Epithelial cell of esophagus (primary cell): Measurements from ENCODE around the gene GALNT7.

Experiments used
- DNase-seq: peaks from one replicate; pipeline ENCODE4 v3.0.0; 2010; ENCODE audit warnings: low read depth
- H3K4me3 ChIP-seq: 2 replicates; pipeline ENCODE4 v1.5.1; 2011; ENCODE audit warnings: mild to moderate bottlenecking, low read length, control low read depth
- TF ChIP-seq, protein P1 (sequence below): IDR thresholded peaks from 2 replicates; pipeline ENCODE4 v1.5.1; 2011; ENCODE audit warnings: low read depth, mild to moderate bottlenecking, low read length, control low read depth, inconsistent platforms; ENCODE audit not compliant: insufficient read depth; ENCODE audit errors: missing control alignments

The GALNT7 gene

DNA sequence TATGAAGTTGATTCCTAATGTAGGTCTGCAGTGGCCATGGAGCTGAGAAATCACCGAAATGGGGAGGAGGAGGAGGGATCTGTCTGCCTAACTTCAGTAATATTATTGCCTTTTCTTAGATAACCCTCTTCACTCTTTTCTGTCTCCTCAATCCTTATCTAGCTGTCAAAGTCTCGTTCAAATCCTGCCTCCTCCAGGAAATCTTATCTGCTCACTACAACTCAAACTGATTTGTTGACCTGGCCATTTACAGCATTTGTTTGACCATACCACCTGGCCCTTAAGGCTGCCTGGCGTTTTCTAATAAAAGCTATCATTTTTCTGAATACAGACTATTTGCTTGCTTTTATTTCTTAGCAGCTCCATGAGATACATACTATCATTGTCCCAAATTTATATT lies 33.8 kb downstream of the GALNT7 start:
- no peak for DNase-seq
- H3K4me3 ChIP-seq, result no peak overlapping the region

DNA sequence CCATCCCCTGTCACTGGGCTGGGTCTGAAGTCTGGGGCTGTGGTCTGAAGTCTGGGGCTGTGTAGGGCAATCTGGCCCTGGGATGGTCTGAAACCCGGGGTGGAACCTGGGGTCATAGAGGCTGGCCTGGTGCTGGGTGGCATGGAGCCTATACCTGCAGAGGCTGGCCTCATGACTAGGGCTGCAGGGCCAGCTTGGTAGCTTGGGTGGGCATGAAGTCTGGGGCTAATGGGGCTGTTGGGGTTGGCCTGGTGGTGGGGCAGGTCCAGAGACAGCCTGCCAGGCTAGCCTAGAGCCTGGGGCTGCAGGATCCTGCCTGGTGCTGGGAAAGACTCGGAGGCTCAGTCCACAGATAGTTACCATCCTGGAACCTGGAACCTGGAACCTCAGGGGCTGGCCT lies 37.0 kb downstream of the GALNT7 start:
- TF ChIP-seq, protein P1, sequence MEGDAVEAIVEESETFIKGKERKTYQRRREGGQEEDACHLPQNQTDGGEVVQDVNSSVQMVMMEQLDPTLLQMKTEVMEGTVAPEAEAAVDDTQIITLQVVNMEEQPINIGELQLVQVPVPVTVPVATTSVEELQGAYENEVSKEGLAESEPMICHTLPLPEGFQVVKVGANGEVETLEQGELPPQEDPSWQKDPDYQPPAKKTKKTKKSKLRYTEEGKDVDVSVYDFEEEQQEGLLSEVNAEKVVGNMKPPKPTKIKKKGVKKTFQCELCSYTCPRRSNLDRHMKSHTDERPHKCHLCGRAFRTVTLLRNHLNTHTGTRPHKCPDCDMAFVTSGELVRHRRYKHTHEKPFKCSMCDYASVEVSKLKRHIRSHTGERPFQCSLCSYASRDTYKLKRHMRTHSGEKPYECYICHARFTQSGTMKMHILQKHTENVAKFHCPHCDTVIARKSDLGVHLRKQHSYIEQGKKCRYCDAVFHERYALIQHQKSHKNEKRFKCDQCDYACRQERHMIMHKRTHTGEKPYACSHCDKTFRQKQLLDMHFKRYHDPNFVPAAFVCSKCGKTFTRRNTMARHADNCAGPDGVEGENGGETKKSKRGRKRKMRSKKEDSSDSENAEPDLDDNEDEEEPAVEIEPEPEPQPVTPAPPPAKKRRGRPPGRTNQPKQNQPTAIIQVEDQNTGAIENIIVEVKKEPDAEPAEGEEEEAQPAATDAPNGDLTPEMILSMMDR, result no peak
- no peak for DNase-seq
- no peak overlapping the region for H3K4me3 ChIP-seq

More for the DNA sequence above, 33.8 kb downstream of the GALNT7 start:
- TF ChIP-seq, protein P1, result no peak

DNA sequence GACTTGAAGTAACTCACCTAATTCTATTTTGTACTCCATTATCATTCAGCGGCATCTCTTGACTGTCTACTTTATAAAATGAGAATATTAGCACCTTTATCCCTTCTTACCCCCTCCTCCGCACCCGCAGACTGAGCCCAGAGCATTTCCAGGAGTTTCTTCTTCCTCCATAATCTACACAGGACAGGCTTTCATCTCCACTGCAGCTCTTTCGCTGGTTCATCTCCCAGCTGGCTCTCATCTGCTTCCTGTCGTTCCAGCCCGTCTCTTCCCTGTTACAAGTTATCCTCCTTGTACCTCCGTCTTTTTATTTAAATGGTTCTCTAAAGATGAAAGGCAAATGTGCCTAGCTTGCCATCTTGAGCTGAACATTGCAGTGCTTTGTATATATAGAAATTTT lies 39.8 kb downstream of the GALNT7 start:
- TF ChIP-seq, protein P1, result no peak
- no peak overlapping the region for H3K4me3 ChIP-seq
- DNase-seq, result no peak

DNA sequence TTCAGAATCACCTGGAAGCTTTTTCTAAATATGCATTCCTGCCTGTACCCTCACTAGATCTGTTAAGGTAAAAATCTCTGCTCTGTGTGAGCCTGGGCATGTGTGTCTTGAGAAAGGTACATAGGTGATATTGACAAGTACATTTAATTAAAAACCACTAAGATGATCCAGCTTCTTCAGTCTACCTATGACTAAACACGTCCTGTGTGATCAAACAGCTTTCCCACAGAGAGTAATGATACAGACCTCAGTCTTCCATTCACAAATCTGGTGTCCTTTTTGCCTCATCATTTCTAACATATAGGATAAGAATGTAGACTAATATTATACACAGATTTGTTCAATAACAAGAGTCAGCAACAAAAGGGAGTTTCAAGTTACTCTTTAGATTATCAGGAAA lies 42.6 kb downstream of the GALNT7 start:
- TF ChIP-seq, protein P1, result no peak
- no peak overlapping the region for H3K4me3 ChIP-seq
- peak; percentile 27 for DNase-seq

DNA sequence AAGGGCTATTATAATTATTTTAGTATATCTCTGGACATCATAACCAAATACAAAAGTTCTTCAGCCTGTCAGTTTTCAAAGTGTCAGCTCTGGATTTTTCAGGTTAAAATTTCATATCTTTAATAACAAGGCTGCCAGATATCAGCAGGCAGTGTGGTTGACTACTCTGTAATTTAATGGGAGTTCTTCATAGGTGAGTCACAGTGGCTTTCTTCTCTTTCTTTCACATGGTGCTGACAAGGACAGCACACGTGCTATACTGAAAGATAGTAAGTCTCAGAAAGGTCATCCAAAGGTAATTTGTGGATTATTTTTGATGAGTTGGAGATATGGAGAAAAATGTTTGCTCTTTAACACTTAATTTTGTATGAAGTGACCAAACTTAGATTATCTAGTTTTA lies 43.2 kb downstream of the GALNT7 start:
- H3K4me3 ChIP-seq, result no peak overlapping the region
- TF ChIP-seq, protein P1, result no peak
- peak; percentile 74 for DNase-seq

DNA sequence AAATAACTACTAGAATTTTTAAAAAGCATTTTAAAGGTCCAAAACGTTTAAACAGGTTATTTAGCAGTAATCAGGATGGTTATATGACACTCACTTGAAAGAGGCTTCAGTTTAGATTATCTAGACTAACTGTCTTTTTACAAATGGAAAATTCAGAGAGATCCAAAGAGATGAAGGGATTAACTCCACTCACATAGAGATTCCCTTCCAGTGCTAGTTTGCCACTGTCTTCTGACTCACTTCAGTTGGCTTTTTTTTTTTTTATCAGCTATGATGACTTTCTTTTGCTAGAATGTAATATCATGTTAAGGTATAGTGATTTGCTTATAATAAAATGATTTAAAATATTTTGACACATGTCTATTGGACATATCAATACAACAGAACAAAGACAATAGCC lies 43.8 kb downstream of the GALNT7 start:
- no peak for DNase-seq
- TF ChIP-seq, protein P1, result no peak
- H3K4me3 ChIP-seq, result no peak overlapping the region

DNA sequence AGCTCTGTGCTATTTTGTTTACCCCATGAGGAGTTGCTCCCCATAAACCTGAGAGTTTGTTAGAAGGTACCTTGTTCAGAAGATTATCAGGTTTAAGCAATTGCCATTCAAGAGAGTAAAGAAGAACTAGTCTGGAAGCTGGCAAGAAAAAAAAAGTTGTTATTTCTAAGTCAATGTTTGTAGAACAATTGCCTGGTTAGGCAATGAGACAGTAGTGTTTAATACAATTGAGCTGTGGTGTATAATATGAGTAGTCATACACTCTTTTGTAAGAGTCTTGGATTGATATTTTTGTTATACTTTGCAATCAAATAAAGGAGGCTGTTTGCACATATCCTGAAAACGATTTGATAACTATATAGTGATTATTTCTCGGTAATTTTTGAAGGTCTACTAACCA lies 44.7 kb downstream of the GALNT7 start:
- TF ChIP-seq, protein P1, result no peak
- peak; percentile 43 for DNase-seq
- H3K4me3 ChIP-seq, result no peak overlapping the region
